GM23338 (cell line): ENCODE measurements around the gene LY86.

Experiments
- CREB1 ChIP-seq: fragments of 250-450 bp; sonication (Bioruptor Pico); IDR thresholded peaks from 2 replicates; pipeline ENCODE4 v1.5.0; 2020; ENCODE audit warnings: low read depth, mild to moderate bottlenecking, moderate library complexity
- CTCF ChIP-seq, 2 experiments: fragments of 200-600 bp in 1 of 2; sonication (generic) in 1 of 2; conservative IDR thresholded peaks; 2 replicates each; pipeline versions ENCODE4 v1.5.1 to v1.6.1; 2016 to 2017; ENCODE audit warnings: antibody characterized with exemption in 2 of 2, low read depth in 2 of 2, mild to moderate bottlenecking in 2 of 2, moderate library complexity in 1 of 2
- EZH2 ChIP-seq: fragments of 200-600 bp; sonication (generic); IDR thresholded peaks from one replicate; pipeline ENCODE4 v1.8.0; 2017; ENCODE audit warnings: antibody characterized with exemption, mild to moderate bottlenecking, low read depth; ENCODE audit not compliant: unreplicated experiment

DNA sequence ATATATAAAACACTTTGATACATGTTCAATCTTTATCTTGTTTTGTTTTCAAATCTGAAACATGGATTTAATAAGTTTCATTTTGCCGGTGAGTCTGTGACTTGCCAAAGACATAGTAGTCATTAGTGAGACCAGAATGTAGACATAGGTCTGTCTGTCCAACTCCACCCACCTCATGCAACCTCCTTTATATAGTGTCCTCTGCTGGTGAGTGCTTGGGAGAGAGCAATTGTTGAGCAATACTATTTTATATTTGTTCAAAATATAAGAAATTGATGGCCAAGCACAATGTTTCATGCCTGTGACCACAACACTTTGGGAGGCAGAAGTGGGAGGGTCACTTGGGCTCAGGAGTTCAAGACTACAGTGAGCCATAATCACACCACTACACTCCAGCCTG, 10.8 kb upstream of the LY86 start:
- TF ChIP-seq CTCF (conservative IDR thresholded peaks at IDR 0.05; ENCODE audit: low read depth in 2 of 2) (no peak), CREB1 (no peak), EZH2 (no peak)
